WTC11 (cell line): ENCODE data around the gene HES5. TPM values are rescaled to one million over a fixed set of nuclear protein-coding genes. Genes with fewer than 3 reads are reported as not detected.

ENCODE experiments used
- ATAC-seq: fragments of 200-7000 bp; cut with Tn5 transposase; 2 replicates; pipeline ENCODE4 v1.10.0; 2021; ENCODE audit warnings: mild to moderate bottlenecking, moderate library complexity
- CTCF ChIA-PET: fragments of 300-600 bp; sonication (Branson Sonifier 250); formaldehyde crosslinking; loops from one replicate; lab custom pipeline; 2021; ENCODE audit warnings: antibody characterized with exemption; lab: Charles Lee
- POLR2A ChIA-PET: fragments of 350-600 bp; sonication (Branson Sonifier 250); formaldehyde crosslinking; loops from one replicate; lab custom pipeline; 2021; ENCODE audit warnings: antibody characterized with exemption; lab: Charles Lee
- DNase-seq: peaks from one replicate; pipeline ENCODE4 v3.0.0; 2021; ENCODE audit warnings: low spot score
- H3K27ac Mint-ChIP-seq: 2 replicates; pipeline ENCODE4 v1.8.0; 2021; ENCODE audit warnings: mixed read lengths
- H3K27me3 Mint-ChIP-seq: 2 replicates; pipeline ENCODE4 v1.8.0; 2021; ENCODE audit warnings: low read depth, mild to moderate bottlenecking, moderate library complexity, mixed read lengths
- H3K36me3 Mint-ChIP-seq: 2 replicates; pipeline ENCODE4 v1.8.0; 2021; ENCODE audit warnings: mixed read lengths
- H3K4me1 Mint-ChIP-seq: 2 replicates; pipeline ENCODE4 v1.8.0; 2022; ENCODE audit warnings: mixed read lengths
- H3K4me3 Mint-ChIP-seq: 2 replicates; pipeline ENCODE4 v1.8.0; 2021; ENCODE audit warnings: mild to moderate bottlenecking, moderate library complexity, mixed read lengths
- H3K9me3 Mint-ChIP-seq: 2 replicates; pipeline ENCODE4 v1.8.0; 2021; ENCODE audit warnings: mixed read lengths
- ELF4 ChIP-seq: sonication (generic); formaldehyde crosslinking; IDR thresholded peaks from 2 replicates; pipeline ENCODE4 v1.8.1; 2022; ENCODE audit warnings: low read depth, mild to moderate bottlenecking, moderate library complexity, missing genetic modification reagents
- EMX1 ChIP-seq: fragments of 250-450 bp; sonication (Bioruptor Pico); IDR thresholded peaks from 2 replicates; pipeline ENCODE4 v1.8.0; 2021; ENCODE audit warnings: mild to moderate bottlenecking
- FOXK1 ChIP-seq: sonication (generic); formaldehyde crosslinking; IDR thresholded peaks from 2 replicates; pipeline ENCODE4 v1.8.0; 2022; ENCODE audit warnings: mild to moderate bottlenecking, moderate library complexity, missing genetic modification reagents
- HMGA2 ChIP-seq: fragments of 250-450 bp; sonication (Bioruptor Pico); IDR thresholded peaks from 2 replicates; pipeline ENCODE4 v1.4.0; 2021; ENCODE audit warnings: mild to moderate bottlenecking, moderate library complexity
- KAT7 ChIP-seq: sonication (generic); formaldehyde crosslinking; IDR thresholded peaks from 2 replicates; pipeline ENCODE4 v1.8.1; 2023; ENCODE audit warnings: missing genetic modification reagents, mild to moderate bottlenecking, borderline replicate concordance
- MYBL2 ChIP-seq: sonication (generic); formaldehyde crosslinking; IDR thresholded peaks from 2 replicates; pipeline ENCODE4 v1.8.1; 2023; ENCODE audit warnings: mild to moderate bottlenecking, moderate library complexity, missing genetic modification reagents
- NFYB ChIP-seq: sonication (generic); formaldehyde crosslinking; conservative IDR thresholded peaks from 2 replicates; pipeline ENCODE4 v1.8.0; 2022; ENCODE audit warnings: low read depth, missing genetic modification reagents
- NR3C1 ChIP-seq: sonication (generic); formaldehyde crosslinking; conservative IDR thresholded peaks from 2 replicates; pipeline ENCODE4 v1.8.1; 2023; ENCODE audit warnings: low read depth, mild to moderate bottlenecking, missing genetic modification reagents
- RELA ChIP-seq: sonication (generic); formaldehyde crosslinking; IDR thresholded peaks from 2 replicates; pipeline ENCODE4 v1.8.1; 2022; ENCODE audit warnings: missing genetic modification reagents, mild to moderate bottlenecking, borderline replicate concordance
- SMAD4 ChIP-seq: sonication (generic); formaldehyde crosslinking; IDR thresholded peaks from 2 replicates; pipeline ENCODE4 v1.8.0; 2022; ENCODE audit warnings: mild to moderate bottlenecking, missing genetic modification reagents
- SP1 ChIP-seq: sonication (generic); formaldehyde crosslinking; conservative IDR thresholded peaks from 2 replicates; pipeline ENCODE4 v1.8.1; 2022; ENCODE audit warnings: missing genetic modification reagents
- TCF7 ChIP-seq: sonication (generic); formaldehyde crosslinking; IDR thresholded peaks from 2 replicates; pipeline ENCODE4 v1.8.0; 2022; ENCODE audit warnings: mild to moderate bottlenecking, low read depth, missing genetic modification reagents, moderate library complexity
- TEAD4 ChIP-seq: sonication (generic); formaldehyde crosslinking; IDR thresholded peaks from 2 replicates; pipeline ENCODE4 v1.8.0; 2022; ENCODE audit warnings: mild to moderate bottlenecking, missing genetic modification reagents
- ZBTB21 ChIP-seq: sonication (generic); formaldehyde crosslinking; IDR thresholded peaks from 2 replicates; pipeline ENCODE4 v1.8.1; 2023; ENCODE audit warnings: mild to moderate bottlenecking, missing genetic modification reagents, borderline replicate concordance
- ZNF121 ChIP-seq: sonication (generic); formaldehyde crosslinking; IDR thresholded peaks from 2 replicates; pipeline ENCODE4 v1.8.0; 2023; ENCODE audit warnings: missing genetic modification reagents
- total RNA-seq: library from RNA; stranded (reverse); gene quantifications from 3 replicates; pipeline ENCODE4 v1.2.3, GENCODE V29; 2021
- TF ChIP-seq, protein P1 (sequence below): sonication (generic); formaldehyde crosslinking; IDR thresholded peaks from 2 replicates; pipeline ENCODE4 v1.8.0; 2022; ENCODE audit warnings: mild to moderate bottlenecking, missing genetic modification reagents
- TF ChIP-seq, protein P2 (sequence below): sonication (generic); formaldehyde crosslinking; IDR thresholded peaks from 2 replicates; pipeline ENCODE4 v1.8.0; 2023; ENCODE audit warnings: missing genetic modification reagents, mild to moderate bottlenecking, borderline replicate concordance
- TF ChIP-seq, protein P3 (sequence below): sonication (generic); formaldehyde crosslinking; IDR thresholded peaks from 2 replicates; pipeline ENCODE4 v1.8.0; 2022; ENCODE audit warnings: mild to moderate bottlenecking, missing genetic modification reagents
- TF ChIP-seq, protein P4 (sequence below): sonication (generic); formaldehyde crosslinking; IDR thresholded peaks from 2 replicates; pipeline ENCODE4 v1.8.1; 2022; ENCODE audit warnings: low read depth, missing genetic modification reagents, borderline replicate concordance
- TF ChIP-seq, protein P5 (sequence below): sonication (generic); formaldehyde crosslinking; conservative IDR thresholded peaks from 2 replicates; pipeline ENCODE4 v1.8.1; 2022; ENCODE audit warnings: mild to moderate bottlenecking, missing genetic modification reagents
- TF ChIP-seq, protein P6 (sequence below): fragments of 250-450 bp; sonication (Bioruptor Pico); IDR thresholded peaks from 2 replicates; pipeline ENCODE4 v2.1.2; 2022; ENCODE audit warnings: mild to moderate bottlenecking, moderate library complexity
- TF ChIP-seq, protein P7 (sequence below): sonication (generic); formaldehyde crosslinking; IDR thresholded peaks from 2 replicates; pipeline ENCODE4 v1.8.1; 2023; ENCODE audit warnings: mild to moderate bottlenecking, missing genetic modification reagents

HES5 gene
- total RNA-seq, 1 experiment from 2014 or later: not detected

DNA sequence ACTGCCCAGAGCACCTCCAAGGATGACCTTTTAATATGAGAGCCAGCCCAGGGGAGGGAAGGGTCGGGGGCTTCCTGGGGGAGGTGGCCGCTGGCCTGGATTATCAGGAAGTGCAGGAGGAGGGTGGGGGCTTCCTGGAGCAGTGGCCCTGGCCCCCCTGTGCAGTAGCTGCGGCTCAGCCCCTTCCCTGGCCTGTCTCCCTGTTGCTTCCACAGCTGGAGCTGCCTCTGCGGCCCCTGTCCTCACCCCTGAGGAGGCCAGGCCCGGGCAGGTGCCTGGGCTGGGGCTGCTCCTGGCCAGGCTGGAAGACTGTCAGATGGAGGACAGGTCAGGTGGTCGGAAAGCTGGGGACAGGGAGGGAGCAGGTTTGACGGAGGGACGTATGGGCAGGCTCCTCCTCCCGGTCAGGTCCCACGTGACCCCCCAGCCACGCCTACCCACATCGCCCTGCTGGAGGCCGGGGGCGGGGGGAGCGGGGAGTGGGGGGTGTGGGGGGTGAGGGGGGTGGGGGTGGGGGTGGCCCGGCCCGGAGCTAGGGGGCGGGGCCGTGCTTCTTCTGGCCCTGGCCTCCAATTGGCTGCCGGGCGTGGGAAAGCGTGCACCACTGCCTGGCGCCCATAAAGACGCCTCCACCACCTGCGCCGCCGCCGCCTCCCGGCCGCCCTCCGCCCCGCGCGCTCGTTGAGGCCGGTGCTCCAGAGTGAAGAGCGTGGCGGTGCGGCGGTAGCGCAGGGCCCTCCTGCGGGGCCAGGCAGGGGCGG lies 15.9 kb upstream of the HES5 start (continued):
- TF ChIP-seq HMGA2: no peak
- TF ChIP-seq ZBTB21: no peak
- no peak for TF ChIP-seq KAT7
- TF ChIP-seq RELA: 0 out of 2 replicates have a peak, but pooled peaks have one; percentile 38
- no peak for TF ChIP-seq TEAD4 (CRISPR knock-in tag)
- no peak for TF ChIP-seq MYBL2 (CRISPR knock-in tag)
- no peak; the same call in 1 of the 2 replicates for TF ChIP-seq SP1 (CRISPR knock-in tag)
- no peak for TF ChIP-seq SMAD4 (CRISPR knock-in tag)
- TF ChIP-seq NFYB (CRISPR knock-in tag): 0 out of 2 replicates have a peak, but pooled peaks have one; percentile 32
- TF ChIP-seq, protein P1, sequence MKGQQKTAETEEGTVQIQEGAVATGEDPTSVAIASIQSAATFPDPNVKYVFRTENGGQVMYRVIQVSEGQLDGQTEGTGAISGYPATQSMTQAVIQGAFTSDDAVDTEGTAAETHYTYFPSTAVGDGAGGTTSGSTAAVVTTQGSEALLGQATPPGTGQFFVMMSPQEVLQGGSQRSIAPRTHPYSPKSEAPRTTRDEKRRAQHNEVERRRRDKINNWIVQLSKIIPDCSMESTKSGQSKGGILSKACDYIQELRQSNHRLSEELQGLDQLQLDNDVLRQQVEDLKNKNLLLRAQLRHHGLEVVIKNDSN (CRISPR knock-in tag): peak; percentile 93
- no peak for TF ChIP-seq EMX1 (CRISPR knock-in tag)
- TF ChIP-seq, protein P2, sequence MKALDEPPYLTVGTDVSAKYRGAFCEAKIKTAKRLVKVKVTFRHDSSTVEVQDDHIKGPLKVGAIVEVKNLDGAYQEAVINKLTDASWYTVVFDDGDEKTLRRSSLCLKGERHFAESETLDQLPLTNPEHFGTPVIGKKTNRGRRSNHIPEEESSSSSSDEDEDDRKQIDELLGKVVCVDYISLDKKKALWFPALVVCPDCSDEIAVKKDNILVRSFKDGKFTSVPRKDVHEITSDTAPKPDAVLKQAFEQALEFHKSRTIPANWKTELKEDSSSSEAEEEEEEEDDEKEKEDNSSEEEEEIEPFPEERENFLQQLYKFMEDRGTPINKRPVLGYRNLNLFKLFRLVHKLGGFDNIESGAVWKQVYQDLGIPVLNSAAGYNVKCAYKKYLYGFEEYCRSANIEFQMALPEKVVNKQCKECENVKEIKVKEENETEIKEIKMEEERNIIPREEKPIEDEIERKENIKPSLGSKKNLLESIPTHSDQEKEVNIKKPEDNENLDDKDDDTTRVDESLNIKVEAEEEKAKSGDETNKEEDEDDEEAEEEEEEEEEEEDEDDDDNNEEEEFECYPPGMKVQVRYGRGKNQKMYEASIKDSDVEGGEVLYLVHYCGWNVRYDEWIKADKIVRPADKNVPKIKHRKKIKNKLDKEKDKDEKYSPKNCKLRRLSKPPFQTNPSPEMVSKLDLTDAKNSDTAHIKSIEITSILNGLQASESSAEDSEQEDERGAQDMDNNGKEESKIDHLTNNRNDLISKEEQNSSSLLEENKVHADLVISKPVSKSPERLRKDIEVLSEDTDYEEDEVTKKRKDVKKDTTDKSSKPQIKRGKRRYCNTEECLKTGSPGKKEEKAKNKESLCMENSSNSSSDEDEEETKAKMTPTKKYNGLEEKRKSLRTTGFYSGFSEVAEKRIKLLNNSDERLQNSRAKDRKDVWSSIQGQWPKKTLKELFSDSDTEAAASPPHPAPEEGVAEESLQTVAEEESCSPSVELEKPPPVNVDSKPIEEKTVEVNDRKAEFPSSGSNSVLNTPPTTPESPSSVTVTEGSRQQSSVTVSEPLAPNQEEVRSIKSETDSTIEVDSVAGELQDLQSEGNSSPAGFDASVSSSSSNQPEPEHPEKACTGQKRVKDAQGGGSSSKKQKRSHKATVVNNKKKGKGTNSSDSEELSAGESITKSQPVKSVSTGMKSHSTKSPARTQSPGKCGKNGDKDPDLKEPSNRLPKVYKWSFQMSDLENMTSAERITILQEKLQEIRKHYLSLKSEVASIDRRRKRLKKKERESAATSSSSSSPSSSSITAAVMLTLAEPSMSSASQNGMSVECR: 0 out of 2 replicates have a peak, but pooled peaks have one; percentile 8
- no peak for TF ChIP-seq ELF4
- TF ChIP-seq, protein P3, sequence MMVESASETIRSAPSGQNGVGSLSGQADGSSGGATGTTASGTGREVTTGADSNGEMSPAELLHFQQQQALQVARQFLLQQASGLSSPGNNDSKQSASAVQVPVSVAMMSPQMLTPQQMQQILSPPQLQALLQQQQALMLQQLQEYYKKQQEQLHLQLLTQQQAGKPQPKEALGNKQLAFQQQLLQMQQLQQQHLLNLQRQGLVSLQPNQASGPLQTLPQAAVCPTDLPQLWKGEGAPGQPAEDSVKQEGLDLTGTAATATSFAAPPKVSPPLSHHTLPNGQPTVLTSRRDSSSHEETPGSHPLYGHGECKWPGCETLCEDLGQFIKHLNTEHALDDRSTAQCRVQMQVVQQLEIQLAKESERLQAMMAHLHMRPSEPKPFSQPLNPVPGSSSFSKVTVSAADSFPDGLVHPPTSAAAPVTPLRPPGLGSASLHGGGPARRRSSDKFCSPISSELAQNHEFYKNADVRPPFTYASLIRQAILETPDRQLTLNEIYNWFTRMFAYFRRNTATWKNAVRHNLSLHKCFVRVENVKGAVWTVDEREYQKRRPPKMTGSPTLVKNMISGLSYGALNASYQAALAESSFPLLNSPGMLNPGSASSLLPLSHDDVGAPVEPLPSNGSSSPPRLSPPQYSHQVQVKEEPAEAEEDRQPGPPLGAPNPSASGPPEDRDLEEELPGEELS (CRISPR knock-in tag): peak; percentile 88
- TF ChIP-seq FOXK1: peak; percentile 60
- TF ChIP-seq, protein P4, sequence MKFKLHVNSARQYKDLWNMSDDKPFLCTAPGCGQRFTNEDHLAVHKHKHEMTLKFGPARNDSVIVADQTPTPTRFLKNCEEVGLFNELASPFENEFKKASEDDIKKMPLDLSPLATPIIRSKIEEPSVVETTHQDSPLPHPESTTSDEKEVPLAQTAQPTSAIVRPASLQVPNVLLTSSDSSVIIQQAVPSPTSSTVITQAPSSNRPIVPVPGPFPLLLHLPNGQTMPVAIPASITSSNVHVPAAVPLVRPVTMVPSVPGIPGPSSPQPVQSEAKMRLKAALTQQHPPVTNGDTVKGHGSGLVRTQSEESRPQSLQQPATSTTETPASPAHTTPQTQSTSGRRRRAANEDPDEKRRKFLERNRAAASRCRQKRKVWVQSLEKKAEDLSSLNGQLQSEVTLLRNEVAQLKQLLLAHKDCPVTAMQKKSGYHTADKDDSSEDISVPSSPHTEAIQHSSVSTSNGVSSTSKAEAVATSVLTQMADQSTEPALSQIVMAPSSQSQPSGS (CRISPR knock-in tag): no peak

DNA sequence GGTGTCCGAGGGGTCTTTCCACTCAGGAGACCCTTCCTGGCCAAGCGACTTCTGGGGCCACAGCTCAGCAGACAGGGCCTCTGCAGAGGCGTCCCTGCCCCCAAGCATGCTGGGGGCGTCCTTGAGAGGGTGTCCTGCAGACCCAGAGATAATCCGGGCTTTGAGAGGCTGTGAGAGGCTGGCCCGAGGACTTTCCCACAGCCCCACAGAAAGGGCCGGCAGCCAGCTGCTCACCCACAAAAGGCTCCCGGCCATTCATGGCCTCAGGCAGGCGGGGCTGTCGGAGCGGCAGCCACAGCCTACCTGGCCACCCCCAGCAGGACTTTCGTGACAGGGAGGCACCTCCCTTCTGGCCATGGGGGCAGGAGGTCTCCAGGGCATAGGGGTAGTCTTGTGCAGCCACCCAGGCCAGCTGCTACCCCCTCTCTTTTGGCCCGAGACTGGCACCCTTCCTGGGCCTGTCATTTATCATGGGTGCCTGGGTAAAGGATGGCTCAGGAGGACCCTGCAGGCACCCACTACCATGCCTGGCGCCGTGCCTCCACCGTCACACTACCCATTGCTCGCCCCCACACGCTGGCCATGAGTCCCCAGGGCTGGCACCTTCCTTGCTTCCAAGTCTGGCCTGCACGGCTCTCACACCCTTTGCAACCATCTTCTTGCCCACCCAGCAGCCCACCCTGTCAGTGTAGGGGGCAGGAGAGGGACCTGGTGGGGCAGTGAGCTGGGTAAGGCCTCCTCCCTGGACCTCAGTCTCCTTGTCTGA lies 15.0 kb upstream of the HES5 start:
- H3K27ac Mint-ChIP-seq: no peak overlapping the region
- peaks cover 13% of the 10 kb centered on the region for H3K27me3 Mint-ChIP-seq
- ATAC-seq: no peak
- POLR2A ChIA-PET: interaction anchor here (0.6 to 1.6 kb wide), 4 partner anchors 19 to 1233 kb away, joined by 3 to 6 read pairs (median 5); partner anchors contain the start of gene PANK4
- no peaks in the 10 kb centered on the region for H3K36me3 Mint-ChIP-seq
- CTCF ChIA-PET: interaction anchor here (1.1 to 3.7 kb wide), 9 partner anchors 9 to 350 kb away, joined by 3 to 61 read pairs (median 5); partner anchors contain the start of genes FAAP20, PANK4 and TNFRSF14
- DNase-seq: no peak
- H3K9me3 Mint-ChIP-seq: no peaks in the 10 kb centered on the region
- peaks cover 5% of the 10 kb centered on the region; the same call in 1 of the 2 replicates for H3K4me1 Mint-ChIP-seq
- H3K4me3 Mint-ChIP-seq: no peak overlapping the region
- TF ChIP-seq NR3C1 (CRISPR knock-in tag) (no peak), ZNF121 (CRISPR knock-in tag) (no peak), HMGA2 (no peak), TCF7 (CRISPR knock-in tag) (no peak)
- TF ChIP-seq, protein P5, sequence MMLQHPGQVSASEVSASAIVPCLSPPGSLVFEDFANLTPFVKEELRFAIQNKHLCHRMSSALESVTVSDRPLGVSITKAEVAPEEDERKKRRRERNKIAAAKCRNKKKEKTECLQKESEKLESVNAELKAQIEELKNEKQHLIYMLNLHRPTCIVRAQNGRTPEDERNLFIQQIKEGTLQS (CRISPR knock-in tag): no peak
- TF ChIP-seq, protein P6, sequence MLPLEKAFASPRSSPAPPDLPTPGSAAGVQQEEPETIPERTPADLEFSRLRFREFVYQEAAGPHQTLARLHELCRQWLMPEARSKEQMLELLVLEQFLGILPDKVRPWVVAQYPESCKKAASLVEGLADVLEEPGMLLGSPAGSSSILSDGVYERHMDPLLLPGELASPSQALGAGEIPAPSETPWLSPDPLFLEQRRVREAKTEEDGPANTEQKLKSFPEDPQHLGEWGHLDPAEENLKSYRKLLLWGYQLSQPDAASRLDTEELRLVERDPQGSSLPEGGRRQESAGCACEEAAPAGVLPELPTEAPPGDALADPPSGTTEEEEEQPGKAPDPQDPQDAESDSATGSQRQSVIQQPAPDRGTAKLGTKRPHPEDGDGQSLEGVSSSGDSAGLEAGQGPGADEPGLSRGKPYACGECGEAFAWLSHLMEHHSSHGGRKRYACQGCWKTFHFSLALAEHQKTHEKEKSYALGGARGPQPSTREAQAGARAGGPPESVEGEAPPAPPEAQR: no peak
- TF ChIP-seq, protein P7, sequence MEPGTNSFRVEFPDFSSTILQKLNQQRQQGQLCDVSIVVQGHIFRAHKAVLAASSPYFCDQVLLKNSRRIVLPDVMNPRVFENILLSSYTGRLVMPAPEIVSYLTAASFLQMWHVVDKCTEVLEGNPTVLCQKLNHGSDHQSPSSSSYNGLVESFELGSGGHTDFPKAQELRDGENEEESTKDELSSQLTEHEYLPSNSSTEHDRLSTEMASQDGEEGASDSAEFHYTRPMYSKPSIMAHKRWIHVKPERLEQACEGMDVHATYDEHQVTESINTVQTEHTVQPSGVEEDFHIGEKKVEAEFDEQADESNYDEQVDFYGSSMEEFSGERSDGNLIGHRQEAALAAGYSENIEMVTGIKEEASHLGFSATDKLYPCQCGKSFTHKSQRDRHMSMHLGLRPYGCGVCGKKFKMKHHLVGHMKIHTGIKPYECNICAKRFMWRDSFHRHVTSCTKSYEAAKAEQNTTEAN: no peak
